ENCODE measurements around the gene TXNDC17.
"Not testable (repeated sequence)": the region's sequence is repeated elsewhere in the genome, so short reads cannot be mapped to it uniquely, and the experiment has no call there.

The TXNDC17 gene

GRCh38 chr17:6640536-6641246 is at the start of gene TXNDC17, which contains the start of gene KIAA0753:
TXNDC17 (plus strand) TSS chr17:6641060; CDS start chr17:6641083, 23 bp downstream.
KIAA0753 (minus strand) TSS chr17:6640711; CDS start chr17:6635103, 5,608 bp downstream.
- DNase-seq: peak; percentile 74

DNA sequence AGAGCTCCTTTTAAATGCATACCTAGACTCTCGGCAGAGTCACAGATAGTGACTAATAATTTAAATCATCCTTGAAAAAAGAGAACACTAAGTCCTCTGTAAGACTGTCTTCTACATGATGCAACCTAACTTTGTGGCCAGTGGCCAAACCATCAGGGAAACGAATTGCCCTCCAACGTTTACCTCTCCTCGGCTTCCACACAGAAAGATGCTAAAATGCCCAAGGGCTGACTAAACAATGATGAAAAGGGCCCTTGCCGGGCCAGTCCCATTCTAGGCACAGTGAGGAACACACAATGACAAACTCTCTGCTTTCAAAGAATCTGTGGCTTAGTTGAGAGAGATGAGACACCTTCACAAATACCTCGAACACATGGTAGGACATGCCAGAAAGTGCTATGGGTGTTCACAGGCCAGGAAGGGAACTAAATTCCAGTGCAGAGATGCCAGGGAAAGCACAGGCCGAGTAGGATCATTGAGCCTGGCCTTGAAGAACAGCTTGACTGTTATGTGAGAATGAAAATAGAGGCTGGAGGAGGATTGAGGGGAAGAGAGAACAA is 49.2 kb upstream of the TXNDC17 start:
- no peak for DNase-seq

DNA sequence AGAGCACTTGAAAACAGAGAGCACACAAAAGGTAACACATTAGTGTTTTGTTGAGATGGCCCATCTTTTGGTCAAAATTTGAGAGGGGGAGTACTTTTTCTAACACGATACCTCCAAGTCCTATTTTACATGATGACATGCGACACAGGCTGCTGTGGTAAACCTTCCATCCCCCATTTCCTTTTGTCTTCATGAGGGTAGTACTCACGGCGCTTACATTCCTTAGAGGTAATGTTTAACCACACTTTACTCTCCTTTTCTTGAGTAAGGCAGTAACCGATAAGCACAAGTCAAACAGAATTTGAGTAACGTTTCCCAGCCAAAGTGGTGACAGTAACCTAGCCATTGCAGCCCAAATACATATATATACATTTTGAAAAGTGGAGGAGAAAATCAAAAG is 48.7 kb upstream of the TXNDC17 start:
- DNase-seq: no peak

GRCh38 chr17:6593371-6593770 is 47.5 kb upstream of the TXNDC17 start:
- not testable (repeated sequence) for DNase-seq

DNA sequence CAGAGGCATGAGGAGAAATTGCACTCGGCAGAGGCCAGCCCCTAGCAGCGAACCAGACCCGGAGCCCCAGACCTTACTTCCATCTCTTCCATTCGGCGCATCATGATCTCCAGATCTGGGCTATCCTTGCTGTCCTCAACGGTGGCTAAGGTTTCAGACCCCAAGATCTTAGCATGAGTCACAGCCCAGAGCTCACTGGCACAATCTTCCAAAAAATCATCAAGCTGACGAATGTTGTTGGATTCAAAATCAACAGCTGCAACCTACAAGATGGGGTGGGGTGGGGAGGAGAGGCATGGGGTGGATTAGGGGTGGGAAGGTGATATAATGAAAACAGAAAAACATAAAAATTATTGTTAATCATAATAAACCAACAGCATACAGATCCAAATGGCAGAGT is 44.8 kb upstream of the TXNDC17 start:
- no peak for DNase-seq

- no peak for DNase-seq
These were observed 44.3 kb upstream of the TXNDC17 start for GRCh38 chr17:6596511-6596910.

GRCh38 chr17:6596941-6597340 is 43.9 kb upstream of the TXNDC17 start:
- no peak for DNase-seq

DNA sequence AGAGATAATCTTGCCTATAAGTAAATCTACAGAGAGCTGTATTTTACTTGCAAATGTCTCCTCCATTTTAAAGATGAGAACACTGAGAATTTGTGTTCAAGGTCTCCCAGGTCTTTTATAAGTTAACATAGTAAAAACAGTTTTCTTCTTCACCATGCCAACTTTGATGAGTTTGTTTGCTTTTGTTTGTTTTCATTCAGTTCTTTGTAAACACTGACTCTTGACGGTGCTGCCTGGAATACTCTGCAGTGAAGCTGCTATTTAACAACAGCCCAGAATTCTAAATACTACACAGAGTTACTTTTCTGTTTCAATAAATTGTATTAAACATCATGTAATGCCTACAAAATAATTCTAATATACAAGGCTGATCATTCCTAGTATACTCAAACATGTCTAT is 43.1 kb upstream of the TXNDC17 start:
- no peak for DNase-seq

DNA sequence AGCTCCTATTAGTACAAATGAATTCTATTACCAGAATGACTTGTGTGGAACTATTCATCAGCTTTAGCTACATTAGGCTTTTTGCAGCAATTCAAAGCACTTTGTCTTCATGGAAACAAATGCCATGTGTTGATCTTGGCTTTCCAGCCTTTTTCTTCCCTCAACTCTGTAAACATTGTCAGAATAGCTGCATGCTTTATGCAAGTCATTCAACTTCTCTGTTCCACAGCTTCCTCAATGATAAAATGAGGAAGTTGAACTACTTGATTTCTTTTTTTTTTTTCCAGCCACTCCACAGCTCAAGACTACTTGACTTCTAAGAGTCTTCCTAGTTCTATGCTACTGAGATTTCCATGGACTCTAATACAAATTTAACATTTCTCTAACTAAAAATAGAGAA is 41.5 kb upstream of the TXNDC17 start:
- no peak for DNase-seq

- no peak for DNase-seq
These were observed 38.7 kb upstream of the TXNDC17 start for GRCh38 chr17:6602141-6602540.

GRCh38 chr17:6603744-6604325 is 37.0 kb upstream of the TXNDC17 start:
- DNase-seq: no peak

- DNase-seq: no peak
These were observed 35.7 kb upstream of the TXNDC17 start for GRCh38 chr17:6605142-6605541.

GRCh38 chr17:6608321-6608720 is 32.5 kb upstream of the TXNDC17 start:
- DNase-seq: no peak

GRCh38 chr17:6610011-6610410 is 30.8 kb upstream of the TXNDC17 start:
- DNase-seq: no peak

DNA sequence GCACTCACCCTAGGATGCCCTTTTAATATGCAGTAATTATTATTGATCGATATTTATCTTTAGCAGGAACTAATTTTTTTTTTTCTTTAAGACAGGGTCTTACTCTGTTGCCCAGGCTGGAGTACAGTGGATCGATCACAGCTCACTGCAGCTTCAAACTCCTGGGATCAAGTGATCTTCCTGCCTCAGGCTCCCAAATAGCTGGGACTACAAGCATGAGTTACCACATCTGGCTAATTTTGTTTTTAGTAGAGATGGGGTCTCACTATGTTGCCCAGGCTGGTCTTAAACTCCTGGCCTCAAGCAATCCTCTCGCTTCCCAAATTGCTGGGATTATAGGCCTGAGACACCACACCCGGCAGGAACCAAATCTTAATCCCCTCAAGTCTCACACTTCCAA is 29.6 kb upstream of the TXNDC17 start:
- no peak for DNase-seq

DNA sequence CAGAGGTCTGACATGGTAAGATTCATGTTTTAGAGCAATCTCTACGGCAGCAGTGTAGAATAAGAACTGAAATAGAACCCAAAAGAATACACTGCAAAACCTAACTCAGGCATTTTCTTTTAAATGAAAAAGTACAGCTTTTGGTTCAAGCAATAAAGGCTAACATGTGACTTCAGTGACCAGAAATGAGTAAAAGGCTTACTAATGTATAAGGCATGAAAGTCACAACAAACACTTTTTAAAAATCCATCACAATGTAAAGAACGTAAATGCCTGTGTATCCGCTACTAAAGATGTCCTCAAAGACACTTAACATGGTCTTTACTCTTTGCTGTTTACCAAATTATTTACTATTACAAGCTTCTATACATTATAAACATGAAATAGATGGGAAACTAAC is 16.9 kb upstream of the TXNDC17 start:
- no peak for DNase-seq

DNA sequence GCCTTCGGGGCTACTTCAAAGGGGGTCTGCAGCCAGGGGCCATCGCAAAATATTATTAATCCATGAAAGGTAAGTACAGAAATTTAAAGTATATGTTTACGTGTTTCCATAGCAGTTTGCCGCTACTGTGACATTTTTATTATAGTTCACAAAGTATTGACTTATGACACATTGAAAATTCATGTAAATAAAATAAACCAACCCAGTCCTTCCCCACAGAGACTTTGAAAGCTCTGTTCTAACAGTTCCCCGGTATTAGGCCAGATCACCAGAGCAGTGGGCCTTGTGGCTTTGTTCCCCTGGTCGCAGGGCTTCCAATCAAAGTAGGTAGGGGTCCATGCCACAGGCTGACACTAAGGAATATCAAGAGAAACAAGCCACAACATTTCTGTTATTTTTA is 14.2 kb upstream of the TXNDC17 start:
- no peak for DNase-seq

GRCh38 chr17:6627019-6627418 is 13.8 kb upstream of the TXNDC17 start:
- DNase-seq: no peak

DNA sequence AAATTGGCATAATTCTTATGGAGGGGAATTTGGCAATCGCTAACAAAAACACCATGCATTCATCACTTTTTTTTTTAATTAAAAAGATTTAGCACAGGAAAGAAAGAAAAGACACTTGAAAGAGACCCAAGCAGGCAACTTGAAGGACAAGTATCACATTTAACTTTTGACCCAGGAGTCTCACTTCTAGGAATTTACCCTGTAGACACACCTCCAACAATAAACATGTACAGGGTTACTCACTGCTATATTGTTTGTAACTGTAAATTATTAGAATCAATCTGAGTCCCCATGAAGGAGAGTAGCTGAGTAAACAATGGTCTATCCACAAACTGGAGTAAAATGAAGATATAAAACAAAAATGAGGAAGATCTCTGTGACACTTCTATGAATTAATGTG is 10.5 kb upstream of the TXNDC17 start:
- DNase-seq: no peak

GRCh38 chr17:6632530-6632929 is 8.3 kb upstream of the TXNDC17 start:
- no peak for DNase-seq

DNA sequence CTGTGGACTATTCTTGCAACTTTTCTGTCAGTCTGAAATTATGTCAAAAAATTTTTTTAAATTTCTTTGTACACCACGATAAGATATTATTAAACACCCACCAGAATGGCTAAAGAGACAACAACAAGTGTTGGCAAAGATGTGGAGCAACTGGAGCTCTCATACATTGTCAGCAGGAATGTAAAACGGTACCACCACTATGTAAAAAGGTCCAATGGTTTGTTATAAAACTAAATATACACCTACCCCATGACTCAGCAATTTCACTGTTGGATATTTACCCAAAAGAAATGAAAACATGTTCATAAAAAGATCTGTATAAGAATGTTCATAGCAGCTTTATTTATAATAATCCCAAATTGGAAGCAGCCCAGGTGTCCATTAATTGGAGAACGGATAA is 7.6 kb upstream of the TXNDC17 start:
- DNase-seq: no peak

- DNase-seq: no peak
These were observed 4.8 kb upstream of the TXNDC17 start for GRCh38 chr17:6636105-6636504.

DNA sequence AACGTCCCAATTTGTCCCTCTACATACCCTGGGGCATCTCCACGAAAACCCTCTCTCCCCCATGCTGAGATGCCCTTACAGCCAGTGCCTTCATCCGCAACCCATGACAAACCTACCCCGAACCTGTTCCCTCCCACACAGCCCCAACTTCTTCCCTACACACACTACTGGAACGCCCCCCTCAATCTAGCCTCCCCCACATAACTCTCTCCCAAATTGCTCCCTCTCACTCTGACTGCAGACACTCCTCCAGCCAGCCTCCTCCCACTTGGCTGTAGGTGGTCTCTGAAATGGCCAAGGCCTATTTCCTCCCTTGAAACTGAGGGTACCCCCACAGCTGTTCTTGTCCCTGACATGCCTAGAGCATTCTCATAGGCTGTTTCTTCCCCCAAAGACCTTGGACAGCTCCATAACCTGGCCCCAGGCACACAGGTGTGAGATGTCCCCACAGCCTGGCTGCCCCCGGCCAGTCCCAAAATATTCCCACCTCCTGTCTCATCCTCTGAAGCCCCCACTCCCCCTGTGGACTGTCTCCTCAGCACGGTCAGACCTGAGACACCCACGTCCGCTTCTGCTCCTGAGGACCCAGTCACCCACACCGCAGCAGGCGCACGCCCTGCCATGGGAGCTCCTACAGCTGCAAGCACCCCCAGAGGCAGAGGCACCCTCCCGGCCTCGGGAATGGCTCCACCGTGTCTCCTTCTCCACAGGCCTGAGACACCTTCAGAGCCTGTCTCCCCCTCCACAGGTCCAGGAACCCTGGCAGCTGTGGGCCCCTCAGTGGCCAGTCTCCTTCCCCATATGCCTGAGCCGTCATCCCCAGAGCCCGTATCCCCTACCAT is 4.0 kb upstream of the TXNDC17 start:
- DNase-seq: no peak

- DNase-seq: no peak
These were observed 3.4 kb upstream of the TXNDC17 start for GRCh38 chr17:6637458-6637840.

Measured in NK-92 treated with Interleukin-12 subunit alpha and Interleukin-12 subunit beta, amount 100 ng/mL, for 24 hours (cell line).